Measurements from ENCODE around the gene SIGLEC15.
"Not testable (repeated sequence)": the region's sequence is repeated elsewhere in the genome, so short reads cannot be mapped to it uniquely, and the experiment has no call there.

GRCh38 chr18:45814733-45815132 lies 10.7 kb upstream of the SIGLEC15 start:
- not testable (repeated sequence) for TF ChIP-seq POLR2AphosphoS5, CTCF, POLR2A (IDR thresholded peaks at IDR 0.05)
